ENCODE results near the gene MICU2. TPM values are rescaled to one million over a fixed set of nuclear protein-coding genes. Genes with fewer than 3 reads are reported as not detected.

MICU2 gene
- total RNA-seq, result 24.0 and 25.1 TPM in 2 replicates
- polyA plus RNA-seq, result 32.3 and 36.7 TPM in 2 replicates
- polyA plus RNA-seq (2011; cell fraction: cytosol; rRNA removed), result 35.1 and 35.4 TPM in 2 replicates
- polyA plus RNA-seq (2011; cell fraction: nucleus; rRNA removed), result 35.6 and 38.5 TPM in 2 replicates
- 25.1 and 33.0 TPM in 2 replicates for polyA plus RNA-seq (2012)
- 13.9 and 19.4 TPM in 2 replicates for polyA minus RNA-seq
- 10.9 TPM for polyA minus RNA-seq (2011; cell fraction: cytosol; rRNA and poly(A)+ RNA removed)
- polyA minus RNA-seq (2011; cell fraction: nucleus; rRNA and poly(A)+ RNA removed), result 22.0 and 26.0 TPM in 2 replicates
- percentile 83 among the genes with signal in this experiment for Bru-seq, nascent RNA
- BruChase-seq, experiment 1, labeled RNA remaining after a 6-hour chase, result percentile 67 among the genes with signal in this experiment
- percentile 62 among the genes with signal in this experiment for BruChase-seq, experiment 2, labeled RNA remaining after a 2-hour chase
- long read RNA-seq, transcript MICU2-201 (12 exons, 1,920 nt), result major isoform, 64 of 77 reads
- long read RNA-seq, partial matches to known transcripts, result 2 of 77 reads
- long read RNA-seq, other reads (novel, unspliced or antisense), result 11 of 77 reads

- TF ChIP-seq JUN (IDR thresholded peaks at IDR 0.05; ENCODE audit: borderline replicate concordance, insufficient read depth, insufficient read length, low read depth), result no peak
- TF ChIP-seq FOS (IDR thresholded peaks at IDR 0.05; ENCODE audit: borderline replicate concordance, insufficient read depth, low read length), result no peak
- no peak for TF ChIP-seq MYC (IDR thresholded peaks at IDR 0.05; ENCODE audit: low read depth, low read length)
- TF ChIP-seq CTCF (IDR thresholded peaks at IDR 0.05; ENCODE audit: extremely low read depth in 1 of 2, insufficient read depth in 1 of 2, low read depth in 1 of 2, low read length in 2 of 2), result peak in 1 of 2 donors; percentile 10
- peak; percentile 80 for TF ChIP-seq MAX (IDR thresholded peaks at IDR 0.05; ENCODE audit: insufficient read depth, insufficient read length)
- peak; percentile 93 for TF ChIP-seq POLR2A (IDR thresholded peaks at IDR 0.05; ENCODE audit: low read depth, low read length)
- TF ChIP-seq GATA2 (IDR thresholded peaks at IDR 0.05; ENCODE audit: insufficient read depth, insufficient read length, low read depth, low read length), result no peak
- TF ChIP-seq POLR2AphosphoS5 (IDR thresholded peaks at IDR 0.05; ENCODE audit: insufficient read depth, low read depth, low read length), result peak; percentile 96
- TF ChIP-seq EZH2 (IDR thresholded peaks at IDR 0.05; ENCODE audit: borderline replicate concordance, low read depth, low read length, severe bottlenecking), result no peak
- H3K27ac ChIP-seq (ENCODE audit: insufficient read depth, low read depth, low read length), result peak within 1 kb of the TSS; percentile 85
- H3K36me3 ChIP-seq (ENCODE audit: control insufficient read depth in 2 of 2, extremely low read depth in 1 of 2, insufficient read depth in 2 of 2, low read length in 2 of 2), result no peaks in the 10 kb centered on the region
- DNase-seq (ENCODE audit: low read depth, low spot score) (peak; percentile 95), FAIRE-seq (peak; percentile 95)
- H3K9me3 ChIP-seq (replicated peaks; ENCODE audit: control insufficient read depth, insufficient read depth, low read length), result no peaks in the 10 kb centered on the region
- no peaks in the 10 kb centered on the region for H3K9me1 ChIP-seq (replicated peaks; ENCODE audit: control insufficient read depth, extremely low read depth, insufficient read depth, low read length)
- peak within 1 kb of the TSS; percentile 39 to 98 (median 75) for H3K4me3 ChIP-seq (replicated peaks in 1 of 3; ENCODE audit: insufficient read depth in 1 of 3, low read depth in 1 of 3, low read length in 3 of 3)
- H4K20me1 ChIP-seq (replicated peaks; ENCODE audit: control insufficient read depth, extremely low read depth, insufficient read depth, low read length), result no peaks in the 10 kb centered on the region
- intact Hi-C loops (cut with micrococcal nuclease) (loop anchor here (2.0 kb wide), 2 partner anchors 15 to 67 kb away; partner anchors contain the start of gene FGF9), dilution Hi-C loops (cut with MboI; ENCODE audit: extremely low pct_ligation_motif_present, low sequenced_read_pairs) (no loop called here)
- peak within 1 kb of the TSS; percentile 100 for H3K4me2 ChIP-seq (ENCODE audit: insufficient read depth, low read length)
- peak within 1 kb of the TSS; percentile 95 for H3K9ac ChIP-seq (replicated peaks; ENCODE audit: extremely low read depth, insufficient read depth, low read length)
- TSS peak; percentile 82 for BruUV-seq (replicated peaks)
- H3K4me1 ChIP-seq (ENCODE audit: control insufficient read depth, extremely low read depth, insufficient read depth, low read length), result peaks cover 5% of the 10 kb centered on the region
- ChIA-PET POLR2A (interaction anchor here (0.6 to 2.4 kb wide), 5 partner anchors 12 to 27 kb away, joined by 4 to 14 read pairs (median 5); no protein-coding TSS in a partner anchor), CTCF (interaction anchor here (0.8 to 2.0 kb wide), 8 partner anchors 9 to 305 kb away, joined by 3 to 11 read pairs (median 7); no protein-coding TSS in a partner anchor)
- peaks cover 13% of the 10 kb centered on the region for H3K79me2 ChIP-seq (ENCODE audit: control insufficient read depth, insufficient read depth, low read length)
- peaks cover 10 to 27% of the 10 kb centered on the region in 2 experiments for H3K27me3 ChIP-seq (ENCODE audit: control insufficient read depth in 2 of 2, insufficient read depth in 2 of 2, low read length in 2 of 2)
- peak within 1 kb of the TSS; percentile 79 for H2AFZ ChIP-seq (ENCODE audit: low read depth, low read length)
These were observed at the start of gene MICU2 for GRCh38 chr13:21603531-21604448. Gene MICU2, minus strand, starts transcription at chr13:21604170. Its CDS starts 22 bp downstream, at chr13:21604148.

All from endothelial cell of umbilical vein (primary cell).